DOHH2 (cell line): Measurements from ENCODE around the gene GATA6.

Source experiments
- H3F3A ChIP-seq: fragments of 200-600 bp; sonication (generic), shearing (Covaris generic); 2 replicates; pipeline ENCODE4 v1.6.0; 2016; ENCODE audit warnings: antibody characterized with exemption, mild to moderate bottlenecking; ENCODE audit not compliant: control insufficient read depth, insufficient read depth
- H3K27ac ChIP-seq: fragments of 200-600 bp; sonication (generic); 2 replicates; pipeline ENCODE4 v1.5.1; 2014; ENCODE audit warnings: low read depth, mild to moderate bottlenecking, low read length, moderate library complexity
- H3K27me3 ChIP-seq: fragments of 200-600 bp; sonication (generic); 2 replicates; pipeline ENCODE4 v1.6.1; 2014; ENCODE audit warnings: mild to moderate bottlenecking, low read length, mixed read lengths; ENCODE audit not compliant: control insufficient read depth
- H3K36me3 ChIP-seq: fragments of 200-600 bp; sonication (generic); 2 replicates; pipeline ENCODE4 v1.6.1; 2014; ENCODE audit warnings: mild to moderate bottlenecking, low read length, moderate library complexity, mixed read lengths; ENCODE audit not compliant: control insufficient read depth
- H3K4me1 ChIP-seq: fragments of 200-600 bp; sonication (generic); 2 replicates; pipeline ENCODE4 v1.6.1; 2014; ENCODE audit warnings: mild to moderate bottlenecking, low read length, mixed read lengths; ENCODE audit not compliant: control insufficient read depth
- H3K4me2 ChIP-seq: fragments of 200-600 bp; sonication (generic); 2 replicates; pipeline ENCODE4 v1.6.0; 2014; ENCODE audit warnings: mild to moderate bottlenecking, low read length, moderate library complexity
- H3K4me3 ChIP-seq: fragments of 200-600 bp; sonication (generic); 2 replicates; pipeline ENCODE4 v1.5.1; 2014; ENCODE audit warnings: mild to moderate bottlenecking, low read length, mixed read lengths
- H3K79me2 ChIP-seq: fragments of 200-600 bp; sonication (generic); 2 replicates; pipeline ENCODE4 v1.6.1; 2014; ENCODE audit warnings: mild to moderate bottlenecking, low read length, mixed read lengths; ENCODE audit not compliant: control insufficient read depth
- H3K9me2 ChIP-seq: fragments of 200-600 bp; sonication (generic); replicated peaks from 2 replicates; pipeline ENCODE4 v1.6.1; 2014; ENCODE audit warnings: mild to moderate bottlenecking, low read length, mixed read lengths; ENCODE audit not compliant: control insufficient read depth
- H3K9me3 ChIP-seq: fragments of 200-600 bp; sonication (generic); 2 replicates; pipeline ENCODE4 v1.6.1; 2014; ENCODE audit warnings: antibody characterized with exemption, low read length, mixed read lengths; ENCODE audit not compliant: control insufficient read depth, insufficient read depth
- H4K20me1 ChIP-seq: fragments of 200-600 bp; sonication (generic); 2 replicates; pipeline ENCODE4 v1.6.0; 2014; ENCODE audit warnings: low read depth, mild to moderate bottlenecking, antibody characterized with exemption, low read length, moderate library complexity; ENCODE audit not compliant: control insufficient read depth, insufficient read depth
- CTCF ChIP-seq: fragments of 200-600 bp; sonication (generic); IDR thresholded peaks from one replicate; pipeline ENCODE4 v1.5.1; 2014; ENCODE audit warnings: antibody characterized with exemption, mild to moderate bottlenecking, low read depth, low read length; ENCODE audit not compliant: poor library complexity, severe bottlenecking
- EZH2phosphoT487 ChIP-seq: fragments of 200-600 bp; sonication (generic); IDR thresholded peaks from 2 replicates; pipeline ENCODE4 v1.6.1; 2017; ENCODE audit warnings: borderline replicate concordance, mild to moderate bottlenecking, antibody characterized with exemption, low read length, moderate library complexity, mixed read lengths

The GATA6 gene

GRCh38 chr18:22204996-22205395, 35.6 kb downstream of the GATA6 start:
- H3K9me2 ChIP-seq, result no peaks in the 10 kb centered on the region
- no peak overlapping the region for H3K27ac ChIP-seq
- peaks cover 3% of the 10 kb centered on the region; the same call in 1 of the 2 replicates for H3K27me3 ChIP-seq
- H3K79me2 ChIP-seq, result no peaks in the 10 kb centered on the region
- H3K36me3 ChIP-seq, result no peaks in the 10 kb centered on the region
- TF ChIP-seq CTCF (no peak), EZH2phosphoT487 (no peak)
- H3F3A ChIP-seq, result no peaks in the 10 kb centered on the region
- no peak overlapping the region for H3K4me2 ChIP-seq
- H3K4me3 ChIP-seq, result no peak overlapping the region
- no peaks in the 10 kb centered on the region for H3K9me3 ChIP-seq
- H3K4me1 ChIP-seq, result no peaks in the 10 kb centered on the region
- H4K20me1 ChIP-seq, result no peaks in the 10 kb centered on the region

GRCh38 chr18:22207021-22207758, 37.8 kb downstream of the GATA6 start:
- TF ChIP-seq CTCF, result no peak
- no peak for TF ChIP-seq EZH2phosphoT487
- Histone ChIP-seq H3K4me2 (no peak overlapping the region), H3K9me3 (no peaks in the 10 kb centered on the region)

GRCh38 chr18:22210311-22210754, 40.9 kb downstream of the GATA6 start:
- H3K27me3 ChIP-seq, result no peaks in the 10 kb centered on the region
- no peaks in the 10 kb centered on the region for H3K79me2 ChIP-seq
- H3F3A ChIP-seq, result no peaks in the 10 kb centered on the region
- no peaks in the 10 kb centered on the region for H3K36me3 ChIP-seq
- H3K9me2 ChIP-seq, result no peaks in the 10 kb centered on the region
- H3K27ac ChIP-seq, result no peak overlapping the region
- H3K4me3 ChIP-seq, result no peak overlapping the region
- H3K4me2 ChIP-seq, result no peak overlapping the region
- no peaks in the 10 kb centered on the region for H3K9me3 ChIP-seq
- no peak for TF ChIP-seq EZH2phosphoT487
- no peaks in the 10 kb centered on the region for H3K4me1 ChIP-seq
- H4K20me1 ChIP-seq, result no peaks in the 10 kb centered on the region

More at GRCh38 chr18:22207021-22207758, 37.8 kb downstream of the GATA6 start:
- H3K27ac ChIP-seq, result no peak overlapping the region
- no peaks in the 10 kb centered on the region for H4K20me1 ChIP-seq
- no peaks in the 10 kb centered on the region for H3K4me1 ChIP-seq
- no peaks in the 10 kb centered on the region for H3K36me3 ChIP-seq
- H3K4me3 ChIP-seq, result no peak overlapping the region
- H3K27me3 ChIP-seq, result peaks cover 3% of the 10 kb centered on the region; the same call in 1 of the 2 replicates
- no peaks in the 10 kb centered on the region for H3F3A ChIP-seq
- H3K9me2 ChIP-seq, result no peaks in the 10 kb centered on the region
- no peaks in the 10 kb centered on the region for H3K79me2 ChIP-seq

GRCh38 chr18:22211657-22212056, 42.3 kb downstream of the GATA6 start:
- H3F3A ChIP-seq, result no peaks in the 10 kb centered on the region
- H3K4me3 ChIP-seq, result no peak overlapping the region
- TF ChIP-seq EZH2phosphoT487 (no peak), CTCF (no peak)
- no peaks in the 10 kb centered on the region for H3K9me2 ChIP-seq
- H3K27me3 ChIP-seq, result no peaks in the 10 kb centered on the region
- H3K27ac ChIP-seq, result no peak overlapping the region
- no peaks in the 10 kb centered on the region for H4K20me1 ChIP-seq
- H3K36me3 ChIP-seq, result no peaks in the 10 kb centered on the region
- H3K79me2 ChIP-seq, result no peaks in the 10 kb centered on the region
- no peak overlapping the region for H3K4me2 ChIP-seq
- H3K9me3 ChIP-seq, result no peaks in the 10 kb centered on the region
- H3K4me1 ChIP-seq, result no peaks in the 10 kb centered on the region
